PC-3 (cell line): Measurements from ENCODE around the gene MAPKAP1. TPM values are rescaled to one million over a fixed set of nuclear protein-coding genes. Genes with fewer than 3 reads are reported as not detected.

ENCODE experiments used
- ATAC-seq: fragments of 200-7000 bp; cut with Tn5 transposase; 2 replicates; pipeline ENCODE4 v1.9.1; 2020; ENCODE audit warnings: mild to moderate bottlenecking, moderate library complexity
- BruUV-seq: library from RNA; stranded (reverse); fragments of 400-500 nt; replicated peaks from 2 replicates; lab custom pipeline; 2021; lab: Mats Ljungman, UMichigan
- CTCF ChIA-PET: fragments of 300-600 bp; sonication (Branson Sonifier 250); formaldehyde crosslinking; loops from one replicate; lab custom pipeline; 2022; ENCODE audit warnings: antibody characterized with exemption; lab: Charles Lee
- POLR2A ChIA-PET: fragments of 300-600 bp; sonication (Branson Sonifier 250); formaldehyde crosslinking; loops from one replicate; lab custom pipeline; 2022; ENCODE audit warnings: antibody characterized with exemption; ENCODE audit not compliant: unreplicated experiment; lab: Charles Lee
- DNase-seq: peaks from one replicate; pipeline ENCODE4 v3.0.0-alpha.2; 2015
- H2AFZ ChIP-seq: fragments of 300-600 bp; sonication (generic); 2 replicates; pipeline ENCODE4 v1.6.0; 2016; ENCODE audit warnings: antibody characterized with exemption, low read length
- H3F3A ChIP-seq: fragments of 300-600 bp; sonication (generic); one replicate; pipeline ENCODE4 v1.6.0; 2017; ENCODE audit warnings: antibody characterized with exemption, low read length, control low read depth, mild to moderate bottlenecking; ENCODE audit not compliant: unreplicated experiment
- H3K27ac ChIP-seq: fragments of 300-600 bp; sonication (generic); 2 replicates; pipeline ENCODE4 v1.5.1; 2016; ENCODE audit warnings: mild to moderate bottlenecking, low read length
- H3K27me3 ChIP-seq: fragments of 300-600 bp; sonication (generic); 2 replicates; pipeline ENCODE4 v1.6.1; 2016; ENCODE audit warnings: low read length, mixed read lengths
- H3K36me3 ChIP-seq: fragments of 300-600 bp; sonication (generic); 2 replicates; pipeline ENCODE4 v1.6.1; 2016; ENCODE audit warnings: low read depth, mixed run types, low read length, mixed read lengths
- H3K4me1 ChIP-seq: fragments of 300-600 bp; sonication (generic); 2 replicates; pipeline ENCODE4 v1.5.1; 2016; ENCODE audit warnings: low read length; ENCODE audit not compliant: insufficient read depth
- H3K4me2 ChIP-seq: fragments of 300-600 bp; sonication (generic); 2 replicates; pipeline ENCODE4 v1.6.0; 2016; ENCODE audit warnings: low read length
- H3K4me3 ChIP-seq: fragments of 300-600 bp; sonication (generic); 2 replicates; pipeline ENCODE4 v1.5.1; 2016; ENCODE audit warnings: mild to moderate bottlenecking, low read length, mixed read lengths
- H3K79me2 ChIP-seq: fragments of 300-600 bp; sonication (generic); 2 replicates; pipeline ENCODE4 v1.6.1; 2017; ENCODE audit warnings: low read length, mixed read lengths
- H3K9ac ChIP-seq: fragments of 300-600 bp; sonication (generic); 2 replicates; pipeline ENCODE4 v1.6.0; 2016; ENCODE audit warnings: mild to moderate bottlenecking, low read length
- H3K9me2 ChIP-seq: fragments of 300-600 bp; sonication (generic); replicated peaks from 2 replicates; pipeline ENCODE4 v1.6.1; 2016; ENCODE audit warnings: mixed run types, low read length, mixed read lengths
- H3K9me3 ChIP-seq: fragments of 300-600 bp; sonication (generic); 2 replicates; pipeline ENCODE4 v1.6.1; 2016; ENCODE audit warnings: low read length, mixed read lengths
- H4K20me1 ChIP-seq: fragments of 300-600 bp; sonication (generic); 2 replicates; pipeline ENCODE4 v1.6.1; 2016; ENCODE audit warnings: low read length, mixed read lengths
- CTCF ChIP-seq: fragments of 300-600 bp; sonication (generic); conservative IDR thresholded peaks from 2 replicates; pipeline ENCODE4 v1.5.1; 2017; ENCODE audit warnings: antibody characterized with exemption, low read depth, mild to moderate bottlenecking, low read length
- EZH2 ChIP-seq: fragments of 300-600 bp; sonication (generic); IDR thresholded peaks from one replicate; pipeline ENCODE4 v1.6.1; 2017; ENCODE audit warnings: antibody characterized with exemption, mild to moderate bottlenecking, low read length; ENCODE audit not compliant: unreplicated experiment
- EZH2phosphoT487 ChIP-seq: fragments of 300-600 bp; sonication (generic); IDR thresholded peaks from 2 replicates; pipeline ENCODE4 v1.6.1; 2018; ENCODE audit warnings: mild to moderate bottlenecking, antibody characterized with exemption, low read length, borderline replicate concordance
- intact Hi-C: fragments of 100-400 bp; cut with micrococcal nuclease; formaldehyde crosslinking; loops from 2 replicates; pipeline ENCODE4 v1.9.0; 2023
- total RNA-seq: library from RNA; depleted of rRNA; stranded (reverse); fragments of >200 nt; gene quantifications from 2 replicates; pipeline ENCODE4 v1.2.3, GENCODE V29; 2014

The MAPKAP1 gene
- total RNA-seq, 1 experiment from 2014 or later: 128 TPM

- no TSS peak for BruUV-seq
- H4K20me1 ChIP-seq: no peaks in the 10 kb centered on the region
- no peak for ATAC-seq
- no peak overlapping the region for H3K4me3 ChIP-seq
- no peak overlapping the region for H3K9ac ChIP-seq
- no peak overlapping the region for H2AFZ ChIP-seq
- H3K4me1 ChIP-seq: peaks cover 36% of the 10 kb centered on the region
- no peaks in the 10 kb centered on the region for H3K9me2 ChIP-seq
- CTCF ChIA-PET: no interaction called here
- no peaks in the 10 kb centered on the region for H3K79me2 ChIP-seq
- POLR2A ChIA-PET: no interaction called here
- no peak for TF ChIP-seq CTCF
- no peak for TF ChIP-seq EZH2
- no peak for TF ChIP-seq EZH2phosphoT487
- no peaks in the 10 kb centered on the region for H3K36me3 ChIP-seq
- no peak for DNase-seq
- intact Hi-C loops: no loop called here
- no peak overlapping the region for H3K4me2 ChIP-seq
- H3F3A ChIP-seq: peaks cover 6% of the 10 kb centered on the region
- H3K27ac ChIP-seq: no peak overlapping the region
- H3K9me3 ChIP-seq: no peaks in the 10 kb centered on the region
- H3K27me3 ChIP-seq: no peaks in the 10 kb centered on the region
Measured at GRCh38 chr9:125524583-125525355, 182.2 kb downstream of the MAPKAP1 start.

GRCh38 chr9:125523681-125524080 is 183.3 kb downstream of the MAPKAP1 start:
- no peaks in the 10 kb centered on the region for H3K27me3 ChIP-seq
- no peaks in the 10 kb centered on the region for H3K79me2 ChIP-seq
- H3K4me3 ChIP-seq: no peak overlapping the region
- no peak overlapping the region for H3K9ac ChIP-seq
- H3K27ac ChIP-seq: no peak overlapping the region
- peaks cover 29% of the 10 kb centered on the region for H3K4me1 ChIP-seq
- no peaks in the 10 kb centered on the region for H3K9me2 ChIP-seq
- H3F3A ChIP-seq: peaks cover 6% of the 10 kb centered on the region
- no peak overlapping the region for H3K4me2 ChIP-seq
- DNase-seq (no peak), ATAC-seq (no peak)
- no peak overlapping the region for H2AFZ ChIP-seq
- no TSS peak for BruUV-seq
- no peaks in the 10 kb centered on the region for H3K9me3 ChIP-seq
- POLR2A ChIA-PET: no interaction called here
- no peaks in the 10 kb centered on the region for H3K36me3 ChIP-seq
- CTCF ChIA-PET: no interaction called here
- no peaks in the 10 kb centered on the region for H4K20me1 ChIP-seq
- no peak for TF ChIP-seq CTCF
- TF ChIP-seq EZH2phosphoT487: no peak
- no peak for TF ChIP-seq EZH2
- intact Hi-C loops: no loop called here

GRCh38 chr9:125522328-125522725 is 184.7 kb downstream of the MAPKAP1 start:
- peaks cover 29% of the 10 kb centered on the region for H3K4me1 ChIP-seq
- H2AFZ ChIP-seq: no peak overlapping the region
- DNase-seq (peak; percentile 32), ATAC-seq (no peak)
- ChIA-PET CTCF (no interaction called here), POLR2A (no interaction called here)
- peaks cover 6% of the 10 kb centered on the region for H3F3A ChIP-seq
- H3K9me2 ChIP-seq: no peaks in the 10 kb centered on the region
- H3K9me3 ChIP-seq: no peaks in the 10 kb centered on the region
- no peak overlapping the region for H3K4me3 ChIP-seq
- no TSS peak for BruUV-seq
- H3K27ac ChIP-seq: peak overlapping the region; percentile 91
- intact Hi-C loops: no loop called here
- H4K20me1 ChIP-seq: no peaks in the 10 kb centered on the region
- H3K36me3 ChIP-seq: no peaks in the 10 kb centered on the region
- H3K9ac ChIP-seq: peak overlapping the region; percentile 48
- H3K4me2 ChIP-seq: peak overlapping the region; percentile 66
- TF ChIP-seq EZH2 (no peak), EZH2phosphoT487 (no peak), CTCF (no peak)
- H3K79me2 ChIP-seq: no peaks in the 10 kb centered on the region
- H3K27me3 ChIP-seq: no peaks in the 10 kb centered on the region
